H9 (cell line): ENCODE data around the gene GPR37L1. TPM values are rescaled to one million over a fixed set of nuclear protein-coding genes. Genes with fewer than 3 reads are reported as not detected.

Experiments used
- DNase-seq: peaks from one replicate; pipeline ENCODE4 v3.0.0-alpha.2; 2017
- H2AFZ ChIP-seq: one replicate; pipeline ENCODE4 v1.6.1; 2013; ENCODE audit warnings: mild to moderate bottlenecking, low read length, control low read depth, moderate library complexity
- H2AK5ac ChIP-seq: 2 replicates; pipeline ENCODE4 v1.6.1; 2013; ENCODE audit warnings: low read length, control low read depth, mixed read lengths; ENCODE audit not compliant: insufficient read length
- H2BK120ac ChIP-seq: one replicate; pipeline ENCODE4 v1.6.1; 2013; ENCODE audit warnings: low read depth, mild to moderate bottlenecking, low read length, control low read depth, inconsistent platforms; ENCODE audit not compliant: poor library complexity, severe bottlenecking
- H2BK12ac ChIP-seq: 2 replicates; pipeline ENCODE4 v1.6.1; 2013; ENCODE audit warnings: low read length, control low read depth, mixed read lengths, low read depth; ENCODE audit not compliant: insufficient read length
- H2BK15ac ChIP-seq: 2 replicates; pipeline ENCODE4 v1.6.1; 2013; ENCODE audit warnings: low read depth, low read length, control low read depth
- H2BK20ac ChIP-seq: one replicate; pipeline ENCODE4 v1.6.1; 2013; ENCODE audit warnings: low read depth, mild to moderate bottlenecking, low read length, control low read depth, inconsistent platforms; ENCODE audit not compliant: poor library complexity, severe bottlenecking
- H2BK5ac ChIP-seq: 2 replicates; pipeline ENCODE4 v1.6.1; 2013; ENCODE audit warnings: low read length, control low read depth, mixed read lengths; ENCODE audit not compliant: insufficient read length
- H3K14ac ChIP-seq: 2 replicates; pipeline ENCODE4 v1.6.1; 2013; ENCODE audit warnings: low read length, control low read depth; ENCODE audit not compliant: insufficient read depth
- H3K18ac ChIP-seq: 2 replicates; pipeline ENCODE4 v1.6.1; 2013; ENCODE audit warnings: low read depth, mild to moderate bottlenecking, mixed read lengths, low read length, control low read depth; ENCODE audit not compliant: insufficient read length
- H3K23ac ChIP-seq: 2 replicates; pipeline ENCODE4 v1.6.1; 2013; ENCODE audit warnings: low read length, control low read depth, mixed read lengths, low read depth; ENCODE audit not compliant: insufficient read length
- H3K23me2 ChIP-seq: 2 replicates; pipeline ENCODE4 v1.6.1; 2013; ENCODE audit warnings: low read depth, mild to moderate bottlenecking, mixed read lengths, low read length, control low read depth; ENCODE audit not compliant: insufficient read length, poor library complexity, severe bottlenecking
- H3K27ac ChIP-seq: 2 replicates; pipeline ENCODE4 v1.5.1; 2013; ENCODE audit warnings: low read length, control low read depth, mixed read lengths, low read depth; ENCODE audit not compliant: insufficient read length
- H3K27me3 ChIP-seq: 2 replicates; pipeline ENCODE4 v1.6.1; 2013; ENCODE audit warnings: low read length, control low read depth, inconsistent platforms; ENCODE audit not compliant: insufficient read depth
- H3K4ac ChIP-seq: 2 replicates; pipeline ENCODE4 v1.6.1; 2013; ENCODE audit warnings: low read depth, mild to moderate bottlenecking, control low read depth, inconsistent platforms, low read length, moderate library complexity
- H3K4me1 ChIP-seq: 2 replicates; pipeline ENCODE4 v1.6.1; 2013; ENCODE audit warnings: low read length, control low read depth, inconsistent platforms; ENCODE audit not compliant: insufficient read depth
- H3K4me2 ChIP-seq: 2 replicates; pipeline ENCODE4 v1.6.1; 2013; ENCODE audit warnings: low read length, control low read depth, mixed read lengths; ENCODE audit not compliant: insufficient read length, insufficient read depth
- H3K56ac ChIP-seq: 2 replicates; pipeline ENCODE4 v1.6.1; 2013; ENCODE audit warnings: low read depth, mild to moderate bottlenecking, mixed read lengths, low read length, control low read depth; ENCODE audit not compliant: insufficient read length
- H3K79me1 ChIP-seq: 2 replicates; pipeline ENCODE4 v1.6.1; 2013; ENCODE audit warnings: low read depth, mild to moderate bottlenecking, moderate library complexity, low read length, control low read depth, inconsistent platforms; ENCODE audit not compliant: insufficient read depth, poor library complexity, severe bottlenecking
- H3K79me2 ChIP-seq: 2 replicates; pipeline ENCODE4 v1.6.1; 2013; ENCODE audit warnings: low read length, control low read depth, inconsistent platforms; ENCODE audit not compliant: insufficient read depth
- H3K9ac ChIP-seq: 2 replicates; pipeline ENCODE4 v1.6.1; 2013; ENCODE audit warnings: low read length, control low read depth, mixed read lengths; ENCODE audit not compliant: insufficient read length; ENCODE audit errors: extremely low read depth
- H3K9me3 ChIP-seq: one replicate; pipeline ENCODE4 v1.6.1; 2013; ENCODE audit warnings: low read depth, low read length, inconsistent platforms; ENCODE audit not compliant: control insufficient read depth
- H3T11ph ChIP-seq: one replicate; pipeline ENCODE4 v1.6.1; 2013; ENCODE audit warnings: mild to moderate bottlenecking, low read length, control low read depth, inconsistent platforms
- H4K20me1 ChIP-seq: one replicate; pipeline ENCODE4 v1.6.1; 2013; ENCODE audit not compliant: control insufficient read depth, insufficient read length, insufficient read depth
- H4K5ac ChIP-seq: 2 replicates; pipeline ENCODE4 v1.6.1; 2013; ENCODE audit warnings: low read depth, mild to moderate bottlenecking, mixed read lengths, low read length, control low read depth; ENCODE audit not compliant: insufficient read length
- H4K8ac ChIP-seq: replicated peaks from 2 replicates; pipeline ENCODE4 v1.6.1; 2013; ENCODE audit warnings: low read length, control low read depth, mixed read lengths, low read depth; ENCODE audit not compliant: insufficient read length
- H4K91ac ChIP-seq: 2 replicates; pipeline ENCODE4 v1.6.1; 2013; ENCODE audit warnings: low read depth, mild to moderate bottlenecking, moderate library complexity, mixed read lengths, low read length, control low read depth; ENCODE audit not compliant: insufficient read length
- H3K27ac Mint-ChIP-seq, 3 experiments: 2 replicates in 2 of 3; 3 replicates in 1 of 3; pipeline ENCODE4 v1.8.0; 2020 to 2021; ENCODE audit warnings: mixed read lengths in 3 of 3, mild to moderate bottlenecking in 1 of 3, moderate library complexity in 1 of 3
- H3K27me3 Mint-ChIP-seq: 2 replicates; pipeline ENCODE4 v1.8.0; 2021; ENCODE audit warnings: low read depth, mild to moderate bottlenecking, moderate library complexity, mixed read lengths
- H3K36me3 Mint-ChIP-seq, 3 experiments: 2 replicates in 2 of 3; 3 replicates in 1 of 3; pipeline ENCODE4 v1.8.0; 2020 to 2021; ENCODE audit warnings: low read depth in 3 of 3, mixed read lengths in 3 of 3; ENCODE audit not compliant: insufficient read depth in 1 of 3
- H3K4me1 Mint-ChIP-seq, 2 experiments: 2 replicates each; pipeline ENCODE4 v1.8.0; 2020; ENCODE audit warnings: mixed read lengths in 2 of 2
- H3K4me3 Mint-ChIP-seq, 2 experiments: 2 replicates in 1 of 2; 3 replicates in 1 of 2; pipeline ENCODE4 v1.8.0; 2020 to 2021; ENCODE audit warnings: mild to moderate bottlenecking in 2 of 2, mixed read lengths in 2 of 2, moderate library complexity in 1 of 2
- H3K9me3 Mint-ChIP-seq, 2 experiments: 2 replicates in 1 of 2; 3 replicates in 1 of 2; pipeline ENCODE4 v1.8.0; 2020; ENCODE audit warnings: mild to moderate bottlenecking in 2 of 2, mixed read lengths in 2 of 2, moderate library complexity in 1 of 2
- WGBS: extraction: QIAGEN DNeasy Blood & Tissue Kit; methylation state at CpG from one replicate; pipeline ENCODE4 v1.1.7; 2013; ENCODE audit warnings: missing lambda C conversion rate, low lambda C conversion rate, mixed read lengths; ENCODE audit not compliant: insufficient read length; ENCODE audit errors: extremely low coverage; 5-methylcytosine and 5-hydroxymethylcytosine counted together
- total RNA-seq: library from RNA; stranded (reverse); gene quantifications from 2 replicates; pipeline ENCODE4 v1.2.1, GENCODE V29; 2021
- TF ChIP-seq, protein P1 (sequence below): fragments of 200-600 bp; sonication (generic); conservative IDR thresholded peaks from 3 replicates; pipeline ENCODE4 v1.8.0; 2021; ENCODE audit warnings: antibody characterized with exemption, mild to moderate bottlenecking

The GPR37L1 gene
- total RNA-seq, 1 experiment from 2014 or later: 0.11 TPM

DNA sequence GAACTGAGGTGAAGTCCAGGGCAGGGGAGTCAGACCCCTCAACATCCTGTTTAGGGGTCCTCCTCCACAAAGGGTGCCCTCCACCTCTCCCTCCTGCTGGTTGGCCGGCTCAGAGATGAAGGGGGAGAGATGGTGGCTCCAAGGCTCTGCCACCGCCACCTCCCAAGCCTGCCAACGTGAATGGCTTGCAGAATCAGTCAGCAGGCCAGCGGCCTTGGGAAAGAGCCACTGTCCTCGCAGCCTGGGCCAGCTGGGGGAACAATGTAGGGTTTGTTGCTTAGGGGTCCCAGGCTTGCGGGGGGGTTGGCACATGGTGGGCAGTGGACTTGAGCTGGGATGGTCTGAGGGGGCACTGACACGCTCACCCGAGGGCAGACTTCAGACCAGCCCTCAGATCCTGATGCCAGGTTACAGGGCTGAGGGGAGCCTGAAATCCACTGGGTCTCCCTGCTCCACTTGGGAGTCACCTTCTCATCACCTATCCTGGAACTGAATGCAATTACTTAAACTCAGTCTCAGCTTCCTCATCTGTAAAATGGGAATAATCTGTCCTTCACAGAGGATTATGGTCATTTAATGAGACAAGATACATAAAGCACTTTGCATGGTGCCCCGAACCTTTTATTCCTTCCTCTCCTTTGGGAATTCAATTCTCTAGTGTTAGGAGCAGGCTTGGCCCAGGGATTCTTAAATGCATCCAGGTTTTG lies 8.3 kb downstream of the GPR37L1 start:
- Histone ChIP-seq H3T11ph (no peak overlapping the region), H3K18ac (no peak overlapping the region), H4K91ac (no peak overlapping the region), H2BK12ac (no peak overlapping the region), H3K9me3 (no peaks in the 10 kb centered on the region), H3K79me2 (no peaks in the 10 kb centered on the region), H3K4me2 (no peak overlapping the region), H3K14ac (no peak overlapping the region; the same call in 1 of the 2 replicates), H3K23me2 (no peaks in the 10 kb centered on the region), H2BK120ac (no peak overlapping the region), H4K5ac (no peak overlapping the region), H2BK15ac (no peak overlapping the region), H2BK20ac (no peak overlapping the region), H3K23ac (no peak overlapping the region), H4K8ac (no peak overlapping the region), H2AFZ (no peak overlapping the region), H3K56ac (no peak overlapping the region), H3K27me3 (no peaks in the 10 kb centered on the region), H3K27ac (no peak overlapping the region), H3K4ac (no peak overlapping the region), H4K20me1 (no peaks in the 10 kb centered on the region), H3K79me1 (no peaks in the 10 kb centered on the region), H3K4me1 (0 out of 2 replicates have a peak, but pooled peaks cover 2% of the 10 kb centered on the region), H2BK5ac (no peak overlapping the region), H3K9ac (no peak overlapping the region), H2AK5ac (no peak overlapping the region)
- TF ChIP-seq, protein P1, sequence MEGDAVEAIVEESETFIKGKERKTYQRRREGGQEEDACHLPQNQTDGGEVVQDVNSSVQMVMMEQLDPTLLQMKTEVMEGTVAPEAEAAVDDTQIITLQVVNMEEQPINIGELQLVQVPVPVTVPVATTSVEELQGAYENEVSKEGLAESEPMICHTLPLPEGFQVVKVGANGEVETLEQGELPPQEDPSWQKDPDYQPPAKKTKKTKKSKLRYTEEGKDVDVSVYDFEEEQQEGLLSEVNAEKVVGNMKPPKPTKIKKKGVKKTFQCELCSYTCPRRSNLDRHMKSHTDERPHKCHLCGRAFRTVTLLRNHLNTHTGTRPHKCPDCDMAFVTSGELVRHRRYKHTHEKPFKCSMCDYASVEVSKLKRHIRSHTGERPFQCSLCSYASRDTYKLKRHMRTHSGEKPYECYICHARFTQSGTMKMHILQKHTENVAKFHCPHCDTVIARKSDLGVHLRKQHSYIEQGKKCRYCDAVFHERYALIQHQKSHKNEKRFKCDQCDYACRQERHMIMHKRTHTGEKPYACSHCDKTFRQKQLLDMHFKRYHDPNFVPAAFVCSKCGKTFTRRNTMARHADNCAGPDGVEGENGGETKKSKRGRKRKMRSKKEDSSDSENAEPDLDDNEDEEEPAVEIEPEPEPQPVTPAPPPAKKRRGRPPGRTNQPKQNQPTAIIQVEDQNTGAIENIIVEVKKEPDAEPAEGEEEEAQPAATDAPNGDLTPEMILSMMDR: no peak
- H3K4me3 Mint-ChIP-seq: no peak overlapping the region
- no peak overlapping the region for H3K27ac Mint-ChIP-seq
- no CpG with 5 or more reads among the region's 9 CpGs for WGBS
- H3K27me3 Mint-ChIP-seq: peaks cover 4% of the 10 kb centered on the region; the same call in 1 of the 2 replicates
- DNase-seq: no peak
- H3K4me1 Mint-ChIP-seq: peaks cover 6 to 18% of the 10 kb centered on the region in 2 experiments
- peaks cover 7 to 27% (median 27%) of the 10 kb centered on the region in 3 experiments; a peak in 6 of 7 replicates for H3K36me3 Mint-ChIP-seq
- no peaks in the 10 kb centered on the region for H3K9me3 Mint-ChIP-seq
